ENCODE measurements around the gene DMD.

GRCh38 chrX:33204889-33205288 is 6.5 kb downstream of the DMD start:
- TF ChIP-seq MAX (IDR thresholded peaks at IDR 0.05; ENCODE audit: low read depth, low read length) (no peak), MYC (IDR thresholded peaks at IDR 0.05; ENCODE audit: low read depth, low read length) (no peak), POLR2A (IDR thresholded peaks at IDR 0.05; ENCODE audit: extremely low read depth, insufficient read length) (no peak)

Data from NB4 (cell line).